GM15510 (cell line): ENCODE data around the gene SYNE2.

ENCODE experiments used
- POLR2A ChIP-seq: IDR thresholded peaks from 3 replicates; pipeline ENCODE4 v1.6.1; 2011; ENCODE audit warnings: borderline replicate concordance; ENCODE audit not compliant: insufficient read length; ENCODE audit errors: extremely low read depth

The SYNE2 gene

DNA sequence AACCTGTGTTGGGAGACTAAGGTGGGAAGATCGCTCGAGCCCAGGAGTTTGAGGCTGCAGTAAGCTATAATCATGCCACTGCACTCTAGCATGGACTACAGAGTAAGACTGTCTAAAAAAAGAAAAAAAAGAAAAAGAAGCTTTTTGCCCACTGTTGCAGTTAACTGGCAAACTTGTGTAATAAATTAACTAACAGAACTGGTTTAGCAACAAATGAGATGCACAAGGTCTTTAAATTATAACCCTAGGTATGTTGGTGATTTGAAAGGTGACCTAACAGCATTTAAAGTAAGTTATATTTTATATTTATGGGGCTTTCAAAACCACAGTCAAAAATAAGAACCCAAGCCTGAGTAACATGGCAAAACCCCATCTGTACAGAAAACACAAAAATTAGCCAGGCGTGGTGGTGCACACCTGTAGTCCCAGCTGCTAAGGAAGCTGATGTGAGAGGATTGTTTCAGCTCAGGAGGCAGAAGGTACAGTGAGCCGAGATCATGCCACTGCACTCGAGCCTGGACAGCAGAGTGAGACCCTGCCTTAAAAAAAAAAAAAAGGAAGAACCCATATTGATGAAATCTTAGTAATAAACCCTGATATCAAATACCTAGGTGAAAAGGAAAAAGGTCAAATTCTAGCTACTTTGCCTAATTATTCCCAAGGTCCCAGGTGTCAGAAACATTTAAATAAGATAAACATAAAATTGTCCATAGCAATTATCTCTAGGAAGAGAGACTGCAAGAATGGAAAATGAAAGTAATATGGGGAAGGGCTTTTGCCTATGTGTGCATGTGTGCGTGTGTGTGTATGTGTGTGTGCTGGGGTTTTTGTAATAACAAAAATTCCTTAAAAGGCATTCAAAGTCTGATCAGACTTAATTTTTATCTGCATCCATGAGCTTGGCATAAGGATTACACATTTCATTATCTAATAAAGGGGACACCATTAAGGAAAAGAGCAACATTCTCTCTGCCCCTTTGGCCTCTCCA is 15.4 kb downstream of the SYNE2 start:
- TF ChIP-seq POLR2A: no peak

GRCh38 chr14:63874223-63874622 is 21.4 kb downstream of the SYNE2 start:
- TF ChIP-seq POLR2A: no peak

DNA sequence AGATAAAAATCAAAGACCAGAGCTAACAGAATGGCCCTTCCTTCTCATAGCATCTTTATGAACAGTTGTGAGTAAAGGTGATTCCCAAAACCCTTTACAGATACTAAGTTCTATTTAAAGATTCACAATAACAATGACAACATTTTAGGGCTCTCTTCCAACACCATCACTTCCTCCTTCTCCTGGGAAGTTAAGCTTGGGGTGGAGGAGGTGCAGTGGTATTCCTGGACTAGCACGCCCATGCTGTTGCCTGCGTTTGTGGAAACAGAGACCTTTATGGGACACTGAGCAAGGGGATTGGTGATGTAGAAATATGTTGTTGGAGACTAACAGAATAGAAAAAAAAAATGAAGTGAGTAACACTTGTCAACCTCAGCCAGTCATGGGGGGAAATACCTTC is 22.5 kb downstream of the SYNE2 start:
- no peak for TF ChIP-seq POLR2A

DNA sequence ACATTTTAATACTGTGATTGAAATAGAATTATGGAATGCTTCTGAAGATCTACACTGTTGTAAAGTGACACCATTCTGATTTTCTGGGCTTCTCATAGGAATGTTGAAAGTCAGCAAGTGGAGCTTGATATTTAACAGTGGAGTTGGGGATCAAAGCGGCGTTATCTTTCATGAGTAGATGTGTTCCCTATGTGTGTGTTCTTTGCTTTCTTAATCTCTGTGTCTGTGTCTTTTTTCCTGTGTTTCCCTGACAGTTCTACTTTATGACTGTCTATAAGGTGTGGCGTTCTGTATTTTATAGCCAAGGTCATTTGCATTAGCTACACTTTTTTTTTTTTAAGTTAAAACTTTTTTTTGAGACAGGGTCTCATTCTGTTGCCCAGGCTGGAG is 24.7 kb downstream of the SYNE2 start:
- no peak for TF ChIP-seq POLR2A

DNA sequence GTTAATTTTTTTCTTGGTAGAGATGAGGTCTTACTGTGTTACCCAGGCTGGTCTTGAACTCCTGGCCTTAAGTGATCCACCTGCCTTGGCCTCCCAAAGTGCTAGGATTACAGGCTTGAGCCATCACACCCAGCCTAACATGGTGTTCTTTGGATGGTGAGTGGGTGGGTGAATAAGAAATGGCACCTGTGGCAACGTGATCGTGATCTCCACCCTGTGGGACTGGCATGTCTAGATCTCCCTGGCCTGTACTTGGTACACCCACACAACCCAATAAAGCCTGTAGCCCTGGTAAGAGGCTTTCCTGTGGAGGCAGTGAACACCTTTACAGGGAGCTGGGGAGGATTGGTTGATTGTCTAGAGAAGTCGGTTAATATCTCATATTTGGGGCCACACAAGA is 25.2 kb downstream of the SYNE2 start:
- no peak for TF ChIP-seq POLR2A

DNA sequence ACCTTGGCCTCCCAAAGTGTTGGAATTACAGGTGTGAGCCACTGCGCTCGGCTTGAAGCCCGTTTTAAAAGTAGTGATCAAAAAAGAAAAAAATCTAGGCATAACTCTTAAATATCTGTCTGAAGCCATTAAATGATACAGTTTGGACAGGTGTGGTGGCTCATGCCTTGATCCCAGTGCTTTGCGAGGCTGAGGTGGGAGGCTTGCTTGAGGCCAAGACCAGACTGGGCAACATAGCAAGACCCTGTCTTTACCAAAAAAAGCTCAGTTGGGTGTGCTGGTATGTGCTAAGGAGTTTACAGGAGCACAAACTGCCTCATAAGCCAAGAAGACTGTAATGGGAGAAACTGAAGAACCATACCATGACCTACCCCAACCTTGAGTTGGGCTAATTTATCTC is 26.0 kb downstream of the SYNE2 start:
- TF ChIP-seq POLR2A: no peak

DNA sequence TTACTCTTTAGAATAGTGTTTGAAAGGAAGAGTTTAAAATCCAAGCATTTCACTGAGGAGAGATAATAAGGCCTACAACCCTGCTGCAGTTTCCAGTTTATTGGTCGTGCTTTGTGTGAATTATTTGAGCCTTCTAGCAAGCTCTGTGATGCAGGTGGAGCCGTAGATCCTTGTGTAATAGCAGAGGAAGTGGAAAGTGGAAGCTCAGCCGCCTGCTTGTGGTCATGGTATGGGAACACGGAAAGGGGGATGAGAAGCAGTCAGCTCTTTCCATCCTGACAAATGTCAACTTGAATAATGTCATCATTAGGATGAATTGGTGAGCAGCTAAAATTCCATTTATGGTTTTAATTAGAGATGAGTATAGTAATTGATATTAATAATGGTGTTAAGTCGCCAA is 29.1 kb downstream of the SYNE2 start:
- no peak for TF ChIP-seq POLR2A

DNA sequence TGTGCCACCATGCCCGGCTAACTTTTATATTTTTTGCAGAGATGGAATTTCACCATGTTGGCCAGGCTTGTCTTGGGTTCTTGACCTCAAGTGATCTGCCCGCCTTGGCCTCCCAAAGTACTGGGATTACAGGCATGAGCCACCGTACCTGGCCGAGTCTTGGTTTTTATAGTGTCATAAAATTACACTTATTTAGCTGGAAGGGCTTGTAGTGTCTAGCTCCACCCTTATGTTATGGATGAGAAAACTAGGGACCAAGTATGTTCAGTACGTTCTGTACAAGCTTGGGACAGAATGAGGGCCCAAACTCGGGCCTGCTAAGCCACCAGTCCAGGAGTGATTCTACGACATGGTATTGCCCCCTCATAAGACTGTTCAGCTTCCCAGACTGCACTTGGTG is 35.1 kb downstream of the SYNE2 start:
- TF ChIP-seq POLR2A: no peak

GRCh38 chr14:63890553-63890952 is 37.7 kb downstream of the SYNE2 start:
- TF ChIP-seq POLR2A: no peak

DNA sequence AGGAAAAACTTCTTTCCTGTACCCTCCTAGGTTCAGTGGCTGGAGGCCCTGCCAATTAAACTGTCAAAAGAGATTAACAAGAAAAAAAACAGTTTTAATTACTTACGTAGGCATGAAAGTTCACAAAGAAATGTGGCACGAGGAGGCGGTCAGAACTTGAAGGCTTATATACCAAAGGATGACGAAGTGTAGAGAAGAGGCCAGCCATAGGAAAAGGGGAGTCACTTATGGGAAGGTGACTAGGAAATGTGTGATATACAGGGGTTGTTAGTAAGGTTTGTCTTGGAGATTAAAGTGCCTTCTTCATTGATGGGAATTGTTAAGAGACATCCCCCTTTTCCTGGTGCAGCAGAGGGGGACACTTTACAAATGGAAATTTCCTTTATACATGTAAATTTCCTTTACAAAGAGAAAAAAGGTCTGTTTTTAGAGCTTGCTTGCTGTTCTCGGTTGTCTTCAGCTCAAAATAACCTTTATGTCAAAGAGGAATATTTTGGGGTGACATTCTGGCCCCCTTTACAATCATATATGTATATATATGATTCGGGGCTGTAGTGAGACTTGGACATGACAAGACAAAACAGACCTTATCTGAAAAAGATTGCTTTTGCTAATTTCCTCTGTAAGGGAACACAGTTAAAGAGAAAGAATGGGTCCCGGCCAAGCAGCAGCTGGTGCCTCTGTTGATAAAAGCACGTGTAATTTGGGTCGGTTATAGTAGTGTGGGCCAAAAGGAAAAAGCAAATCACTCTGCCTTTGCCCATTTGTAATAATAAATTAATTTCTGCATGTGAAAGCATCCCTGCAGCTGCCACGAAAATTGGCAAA is 38.6 kb downstream of the SYNE2 start:
- TF ChIP-seq POLR2A: no peak

- no peak for TF ChIP-seq POLR2A
Observed at GRCh38 chr14:63892265-63892664, 39.5 kb downstream of the SYNE2 start.

GRCh38 chr14:63893701-63894458 is 41.1 kb downstream of the SYNE2 start:
- TF ChIP-seq POLR2A: no peak

DNA sequence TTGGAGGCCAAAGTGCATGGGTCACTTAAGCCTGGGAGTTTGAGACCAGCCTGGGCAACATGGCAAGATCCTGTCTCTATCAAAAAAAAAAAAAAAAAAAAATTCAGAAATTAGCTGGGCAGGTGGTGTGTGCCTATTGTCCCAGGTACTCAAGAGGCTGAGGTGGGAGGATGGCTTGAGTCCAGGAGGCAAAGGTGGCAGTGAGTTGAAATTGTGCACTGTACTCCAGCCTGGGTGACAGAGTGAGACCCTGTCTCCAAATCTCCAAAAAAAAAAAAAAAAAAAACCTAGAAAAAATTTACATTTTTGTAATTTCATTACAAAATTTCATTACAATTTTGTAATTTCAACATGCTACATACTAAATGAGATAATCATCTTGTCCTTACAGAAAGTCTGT is 42.7 kb downstream of the SYNE2 start:
- no peak for TF ChIP-seq POLR2A

GRCh38 chr14:63896278-63896720 is 43.5 kb downstream of the SYNE2 start:
- no peak for TF ChIP-seq POLR2A

- no peak for TF ChIP-seq POLR2A
Observed at GRCh38 chr14:63897721-63898163, 44.9 kb downstream of the SYNE2 start.

- TF ChIP-seq POLR2A: no peak
Observed at GRCh38 chr14:63899953-63900352, 47.1 kb downstream of the SYNE2 start.
